Islet precursor cell (in vitro differentiated cells): ENCODE measurements around the gene CFAP58.
A peak's percentile ranks its signal among the peaks of the same experiment; 100 is the strongest.
"Not testable (repeated sequence)": the region's sequence is repeated elsewhere in the genome, so short reads cannot be mapped to it uniquely, and the experiment has no call there.

Source experiments
- DNase-seq: peaks from one replicate; pipeline ENCODE4 v3.0.0-alpha.2; 2018

The CFAP58 gene

DNA sequence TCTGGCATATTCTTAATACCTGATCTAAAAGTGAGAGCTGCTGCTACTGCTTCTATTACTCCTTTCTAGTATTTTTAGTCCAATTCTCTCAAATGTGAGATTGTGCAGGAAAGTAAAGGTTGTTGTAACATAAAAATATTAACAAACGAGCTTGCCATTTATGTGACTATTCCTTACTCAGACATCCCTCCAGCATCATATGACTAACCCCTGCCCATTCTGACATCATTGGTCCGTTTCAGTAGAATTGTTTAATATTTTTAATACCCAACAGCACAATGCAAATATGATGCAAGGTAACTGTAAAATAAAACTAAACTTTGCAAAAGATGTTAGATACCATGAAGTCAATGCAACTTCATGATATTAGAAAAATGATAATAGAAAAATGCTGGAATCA, 83.6 kb downstream of the CFAP58 start:
- DNase-seq = no peak

DNA sequence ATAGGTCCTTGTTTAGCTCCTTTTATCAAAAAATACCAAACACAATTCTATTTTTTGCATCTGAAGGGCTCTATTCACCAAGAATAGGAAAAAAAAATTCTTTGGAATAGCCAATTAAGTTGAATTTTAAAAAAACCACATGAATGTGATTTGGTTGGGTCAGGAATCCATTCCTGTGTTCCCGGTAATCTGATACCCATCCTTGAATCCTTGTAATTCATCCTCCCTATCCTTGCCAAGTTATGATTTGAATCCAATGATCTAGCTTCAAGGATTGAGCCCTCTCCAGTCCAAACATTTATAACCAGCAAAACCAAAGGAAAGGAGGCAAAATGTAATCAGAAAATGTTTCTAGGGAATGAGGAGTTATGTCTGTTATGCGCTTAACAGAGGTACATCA, 86.6 kb downstream of the CFAP58 start:
- DNase-seq = no peak

DNA sequence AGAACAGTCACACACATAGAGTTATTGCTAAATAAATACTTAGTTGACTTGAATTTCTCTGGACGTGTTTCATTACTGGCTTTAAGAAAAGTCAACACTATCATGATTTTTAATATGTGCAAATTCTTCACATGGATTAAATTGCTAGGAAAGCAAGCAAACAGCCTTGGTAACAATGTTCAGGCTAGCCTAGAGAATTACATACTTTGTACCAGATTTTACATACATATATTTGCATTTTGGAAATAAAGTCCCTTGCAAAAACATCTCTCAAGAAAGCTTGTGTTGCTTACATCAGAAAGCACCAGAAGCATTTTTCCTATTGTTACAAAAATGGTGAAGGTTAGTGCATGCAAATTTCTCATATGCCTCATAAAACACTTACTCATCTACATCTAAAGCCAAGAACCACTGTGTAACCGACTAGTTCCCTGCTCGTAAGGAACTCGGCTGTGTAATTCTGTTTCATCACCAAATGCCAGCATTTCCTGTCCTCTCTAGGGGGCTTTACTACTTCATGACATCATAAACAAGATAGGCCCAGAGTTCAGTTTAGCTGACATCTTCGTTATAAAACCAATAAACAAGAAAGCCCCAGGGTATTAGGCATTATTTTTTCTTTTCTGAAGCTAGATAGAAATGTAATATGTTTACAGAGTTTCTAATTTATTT, 87.8 kb downstream of the CFAP58 start:
- DNase-seq = no peak

DNA sequence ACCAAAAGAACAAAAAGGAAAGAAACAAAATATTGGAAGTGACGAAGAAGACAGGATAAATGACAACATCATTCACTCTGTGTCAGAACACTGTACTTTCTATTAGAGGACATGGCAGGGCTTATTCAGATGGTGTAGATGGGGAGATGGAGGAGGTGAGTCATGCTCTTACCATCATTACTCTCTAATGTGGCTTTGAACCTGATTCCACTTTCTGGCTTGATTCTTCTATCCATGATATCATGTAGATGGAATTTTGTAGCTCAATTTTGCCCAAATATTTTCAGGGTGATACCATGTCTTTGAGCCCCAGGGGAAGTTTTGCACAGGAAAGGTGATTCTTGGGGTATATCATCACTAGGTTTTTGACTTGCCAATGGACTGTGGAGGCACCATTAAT, 91.7 kb downstream of the CFAP58 start:
- DNase-seq = no peak

DNA sequence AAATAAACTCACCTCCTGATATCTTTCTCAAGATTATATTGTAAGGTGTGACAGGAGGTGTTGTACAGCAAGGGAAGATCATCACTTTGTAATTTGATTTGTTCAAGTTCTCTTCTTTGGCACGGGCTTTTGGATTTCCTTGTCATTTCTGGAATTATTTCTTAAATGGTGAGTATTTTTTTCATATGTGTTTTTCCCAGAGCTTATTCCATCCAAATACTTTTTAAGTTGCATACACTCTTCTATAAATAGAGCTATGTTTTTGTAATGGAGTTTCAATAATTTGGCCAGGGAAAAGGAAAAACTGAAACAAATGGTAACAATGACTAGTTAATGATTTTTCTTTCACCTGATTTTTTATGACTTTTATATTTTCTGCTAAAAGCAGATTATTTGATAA, 92.5 kb downstream of the CFAP58 start:
- no peak for DNase-seq

- DNase-seq = no peak
Observed at GRCh38 chr10:104447331-104447730, 93.7 kb downstream of the CFAP58 start.

- no peak for DNase-seq
Observed at GRCh38 chr10:104447906-104448305, 94.3 kb downstream of the CFAP58 start.

GRCh38 chr10:104449391-104449790, 95.8 kb downstream of the CFAP58 start:
- no peak for DNase-seq

DNA sequence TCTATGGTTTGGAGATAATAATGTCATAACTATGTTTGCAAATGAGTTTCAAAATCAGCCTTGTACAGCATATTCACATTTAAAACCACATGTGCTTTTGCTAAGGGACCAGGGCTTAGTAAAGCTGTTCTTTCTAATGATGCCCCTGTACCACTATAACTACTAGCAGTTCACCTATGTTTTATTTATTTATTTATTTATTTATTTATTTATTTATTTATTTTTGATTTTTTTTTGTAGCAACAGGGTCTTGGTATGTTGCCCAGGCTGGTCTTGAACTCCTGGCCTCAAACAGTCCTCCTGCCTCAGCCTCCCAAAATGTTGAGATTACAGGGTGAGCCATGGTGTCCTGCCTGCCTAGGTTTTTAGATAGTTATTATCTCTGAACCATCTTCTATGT, 96.9 kb downstream of the CFAP58 start:
- no peak for DNase-seq

DNA sequence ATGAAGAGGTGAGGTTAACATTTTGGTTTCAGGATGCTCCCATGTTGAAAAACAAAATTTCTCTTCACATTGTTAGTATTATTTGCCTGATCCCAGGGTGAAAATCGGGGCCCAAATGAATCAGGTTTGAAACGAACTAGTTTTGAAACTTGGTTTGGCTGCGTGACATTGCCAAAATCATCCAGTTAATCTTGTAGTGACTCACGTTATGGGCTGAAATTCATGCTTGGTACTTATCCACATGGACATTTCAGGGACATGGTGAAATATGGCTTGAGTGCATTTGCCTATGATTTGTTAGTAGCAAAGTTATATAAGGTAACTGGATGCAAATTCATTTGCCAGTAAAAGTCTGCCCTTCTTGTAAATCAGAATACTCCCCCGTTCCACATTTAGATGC, 97.3 kb downstream of the CFAP58 start:
- DNase-seq = no peak

GRCh38 chr10:104452977-104453376, 99.3 kb downstream of the CFAP58 start:
- no peak for DNase-seq

GRCh38 chr10:104456802-104457542, 103.3 kb downstream of the CFAP58 start:
- no peak for DNase-seq

DNA sequence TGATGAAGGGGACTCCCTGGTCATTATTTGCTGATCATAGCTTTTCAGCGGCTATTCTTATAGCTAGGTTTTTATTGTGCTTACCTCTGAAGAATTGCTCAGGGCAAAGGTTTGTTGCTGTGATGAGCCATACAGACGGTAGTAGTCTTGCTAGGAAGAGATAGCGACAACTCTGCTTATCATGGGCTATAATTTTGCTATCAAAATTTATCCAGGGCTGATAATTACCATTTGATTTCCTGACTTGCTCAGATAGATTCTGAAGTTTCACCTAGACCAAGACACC, 103.9 kb downstream of the CFAP58 start:
- no peak for DNase-seq

- not testable (repeated sequence) for DNase-seq
Observed at GRCh38 chr10:104465575-104465974, 111.9 kb downstream of the CFAP58 start.

GRCh38 chr10:104468818-104469217, 115.2 kb downstream of the CFAP58 start:
- not testable (repeated sequence) for DNase-seq

DNA sequence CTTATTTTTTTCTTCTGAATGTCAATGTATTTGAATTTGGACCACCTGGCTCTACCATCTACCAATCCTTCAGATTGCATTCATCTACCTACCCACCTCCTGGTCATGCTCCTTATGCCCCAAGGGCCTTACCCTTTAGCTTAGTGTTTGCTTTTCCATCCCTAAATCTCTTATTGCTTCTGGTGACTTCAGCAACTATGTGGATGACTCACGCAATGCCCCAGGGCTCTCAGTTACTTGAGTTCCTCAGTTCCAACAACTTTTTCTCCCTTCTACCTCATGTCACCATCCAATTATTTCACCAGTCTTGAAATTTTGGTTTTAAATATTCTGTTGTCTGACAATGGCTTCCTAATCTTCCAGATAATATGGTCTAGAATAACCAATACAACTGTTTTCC, 118.9 kb downstream of the CFAP58 start:
- peak; percentile 86 for DNase-seq

DNA sequence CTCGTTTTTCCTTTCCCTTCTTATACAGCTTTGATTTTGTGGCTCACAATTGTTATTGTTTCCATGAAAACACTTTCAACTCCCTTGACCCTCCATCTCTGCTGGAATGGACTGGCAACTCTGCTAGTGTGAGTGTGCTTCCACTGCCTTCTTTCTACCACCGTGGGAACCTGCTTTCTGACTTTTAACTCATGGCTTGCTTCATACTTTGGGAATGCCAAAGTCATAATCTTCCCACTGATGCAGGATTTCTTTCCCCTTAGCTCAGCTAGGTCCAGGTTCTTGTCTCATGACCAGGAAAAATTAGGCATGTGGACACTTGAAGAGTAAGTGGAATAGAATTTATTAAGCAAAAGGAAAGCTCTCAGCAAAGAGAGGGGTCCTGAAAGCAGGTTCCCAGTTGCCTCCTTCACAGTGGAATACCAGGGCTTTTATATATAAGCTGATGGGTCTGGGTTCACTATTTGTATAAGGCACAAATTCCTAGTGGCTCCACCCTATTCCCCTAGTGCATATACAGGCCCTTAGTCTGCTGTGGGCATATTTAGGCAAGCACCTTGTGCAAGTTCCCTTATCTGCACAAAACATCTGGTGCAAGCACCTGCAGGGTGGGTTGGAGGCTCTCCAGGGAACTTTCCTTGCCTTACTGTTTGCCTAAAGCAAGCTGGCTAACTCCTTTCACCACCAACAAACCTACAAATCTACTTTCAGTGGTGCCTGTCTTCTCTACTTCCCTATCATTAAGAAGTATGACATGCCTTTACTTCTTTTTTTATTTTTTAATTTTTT, 119.5 kb downstream of the CFAP58 start:
- DNase-seq = peak; percentile 74

- no peak for DNase-seq
Observed at GRCh38 chr10:104478380-104478779, 124.7 kb downstream of the CFAP58 start.

DNA sequence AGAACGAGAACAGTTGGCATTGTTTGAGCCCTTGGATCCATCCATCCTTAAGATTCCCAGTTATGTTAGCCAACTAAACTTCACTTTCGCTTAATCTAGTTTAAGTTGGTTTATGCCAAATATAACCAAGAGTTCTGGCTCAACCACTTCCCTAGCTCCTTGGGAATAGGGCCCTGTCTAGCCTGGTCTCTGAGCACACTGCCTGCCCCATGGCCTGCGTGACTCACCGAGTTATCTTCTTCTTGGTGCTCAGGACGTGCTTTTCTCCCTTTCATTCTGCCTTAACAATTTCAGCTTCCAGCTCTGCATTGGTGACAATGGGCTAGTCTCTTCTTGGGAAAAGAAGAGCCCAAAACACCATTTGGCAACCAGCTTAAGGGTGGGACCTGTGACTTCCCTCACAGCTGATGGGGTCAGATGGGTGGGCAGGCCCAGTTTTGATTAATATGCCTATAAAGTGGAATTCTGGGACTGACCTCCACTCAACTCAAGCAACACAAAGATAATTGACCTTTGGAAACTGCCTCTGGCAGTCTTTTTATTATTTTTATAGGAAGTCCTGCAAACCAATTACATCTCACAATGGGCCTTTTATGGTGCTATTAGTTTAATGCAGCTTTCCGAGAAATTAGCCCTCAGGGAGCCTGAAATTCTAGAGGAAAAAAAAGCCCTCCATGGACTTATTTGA, 126.4 kb downstream of the CFAP58 start:
- DNase-seq = peak; percentile 62

DNA sequence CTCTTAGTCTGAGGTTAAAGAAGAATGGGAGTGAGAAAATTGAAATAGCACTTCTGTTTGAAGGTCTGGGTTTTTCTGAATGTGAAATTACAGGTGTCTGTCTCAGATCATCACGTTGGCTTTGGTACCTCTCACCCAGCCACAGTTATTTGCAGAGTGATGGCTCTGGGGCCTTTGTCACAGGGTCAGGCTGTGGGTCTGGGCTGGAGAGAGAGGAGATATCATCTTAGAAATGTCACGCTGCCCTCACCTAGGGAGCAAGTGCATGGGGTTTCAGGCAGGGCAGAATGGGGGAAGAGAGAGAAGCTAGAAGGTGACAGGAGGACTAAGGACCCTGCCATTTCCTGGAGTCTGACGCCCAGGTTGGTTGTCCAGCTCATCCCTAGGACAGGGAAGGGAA, 127.2 kb downstream of the CFAP58 start:
- DNase-seq = no peak

- no peak for DNase-seq
Observed at GRCh38 chr10:104483582-104483981, 129.9 kb downstream of the CFAP58 start.

- DNase-seq = no peak
Observed at GRCh38 chr10:104485632-104486031, 132.0 kb downstream of the CFAP58 start.

- DNase-seq = no peak
Observed at GRCh38 chr10:104486803-104487202, 133.2 kb downstream of the CFAP58 start.
